HEK293 (cell line): ENCODE measurements around the gene CDK16.

Experiments
- CTCF ChIA-PET: fragments of 350-600 bp; formaldehyde crosslinking; extraction: SDS; loops from one replicate; lab custom pipeline; 2021; ENCODE audit warnings: antibody characterized with exemption; lab: Yijun Ruan, JAX
- POLR2A ChIA-PET: fragments of 300-600 bp; formaldehyde crosslinking; extraction: SDS; loops from one replicate; lab custom pipeline; 2020; ENCODE audit warnings: antibody characterized with exemption, inconsistent platforms; lab: Yijun Ruan, JAX
- H3K27ac ChIP-seq: fragments of 200-500 bp; sonication (Bioruptor generic); 2 replicates; pipeline ENCODE4 v1.5.1; 2014; ENCODE audit warnings: low read depth, low read length, control low read depth, inconsistent platforms; ENCODE audit errors: extremely low read depth
- H3K36me3 ChIP-seq, 2 experiments: fragments of 200-500 bp in 1 of 2; sonication (Bioruptor generic) in 1 of 2; 1 replicate in 1 of 2; 2 replicates in 1 of 2; pipeline ENCODE4 v1.5.1; 2014 to 2017; ENCODE audit warnings: inconsistent platforms in 2 of 2, low read length in 2 of 2; ENCODE audit not compliant: control insufficient read depth in 2 of 2, insufficient read depth in 1 of 2
- H3K4me1 ChIP-seq: fragments of 200-500 bp; sonication (Bioruptor generic); 2 replicates; pipeline ENCODE4 v1.5.1; 2014; ENCODE audit warnings: mild to moderate bottlenecking, low read length, inconsistent platforms; ENCODE audit not compliant: control insufficient read depth, insufficient read depth
- H3K4me3 ChIP-seq: 2 replicates; pipeline ENCODE4 v1.5.1; 2011; ENCODE audit warnings: low read depth, mild to moderate bottlenecking, control low read depth, low read length, moderate library complexity
- H3K9me3 ChIP-seq: fragments of 200-500 bp; sonication (Bioruptor generic); 2 replicates; pipeline ENCODE4 v1.5.1; 2014; ENCODE audit warnings: low read depth, low read length, inconsistent platforms; ENCODE audit not compliant: control insufficient read depth, insufficient read depth
- EGR2 ChIP-seq: fragments of 450-650 bp; formaldehyde crosslinking; IDR thresholded peaks from 2 replicates; pipeline ENCODE4 v1.5.1; 2016; ENCODE audit warnings: low read depth, missing biosample characterization, missing genetic modification characterization
- GLI2 ChIP-seq: fragments of 450-650 bp; formaldehyde crosslinking; IDR thresholded peaks from 2 replicates; pipeline ENCODE4; 2017; ENCODE audit warnings: missing biosample characterization, missing genetic modification characterization, low read depth, borderline replicate concordance
- GLI4 ChIP-seq: fragments of 450-650 bp; formaldehyde crosslinking; IDR thresholded peaks from 2 replicates; pipeline ENCODE4 v1.5.1; 2016; ENCODE audit warnings: missing biosample characterization, missing genetic modification characterization
- SP7 ChIP-seq: fragments of 450-650 bp; formaldehyde crosslinking; IDR thresholded peaks from 2 replicates; pipeline ENCODE4 v1.5.1; 2016; ENCODE audit warnings: missing biosample characterization, missing genetic modification characterization
- ZNF292 ChIP-seq: fragments of 450-650 bp; formaldehyde crosslinking; IDR thresholded peaks from 2 replicates; pipeline ENCODE4 v1.5.1; 2016; ENCODE audit warnings: low read depth, missing biosample characterization, missing genetic modification characterization, borderline replicate concordance
- ZNF324 ChIP-seq: fragments of 450-650 bp; formaldehyde crosslinking; IDR thresholded peaks from 2 replicates; pipeline ENCODE4 v1.5.1; 2016; ENCODE audit warnings: missing biosample characterization, missing genetic modification characterization
- ZNF843 ChIP-seq: fragments of 450-650 bp; formaldehyde crosslinking; IDR thresholded peaks from 2 replicates; pipeline ENCODE4 v1.5.1; 2016; ENCODE audit warnings: missing biosample characterization, missing genetic modification characterization
- TF ChIP-seq, protein P1 (sequence below): fragments of 450-650 bp; formaldehyde crosslinking; IDR thresholded peaks from 2 replicates; pipeline ENCODE4 v1.5.1; 2016; ENCODE audit warnings: missing biosample characterization, missing genetic modification characterization
- TF ChIP-seq, protein P2 (sequence below): fragments of 450-650 bp; formaldehyde crosslinking; IDR thresholded peaks from 2 replicates; pipeline ENCODE4 v1.5.1; 2016; ENCODE audit warnings: missing biosample characterization, missing genetic modification characterization
- TF ChIP-seq, protein P3 (sequence below): fragments of 450-650 bp; formaldehyde crosslinking; IDR thresholded peaks from 2 replicates; pipeline ENCODE4 v1.5.1; 2017; ENCODE audit warnings: missing biosample characterization, missing genetic modification characterization

Gene CDK16

DNA sequence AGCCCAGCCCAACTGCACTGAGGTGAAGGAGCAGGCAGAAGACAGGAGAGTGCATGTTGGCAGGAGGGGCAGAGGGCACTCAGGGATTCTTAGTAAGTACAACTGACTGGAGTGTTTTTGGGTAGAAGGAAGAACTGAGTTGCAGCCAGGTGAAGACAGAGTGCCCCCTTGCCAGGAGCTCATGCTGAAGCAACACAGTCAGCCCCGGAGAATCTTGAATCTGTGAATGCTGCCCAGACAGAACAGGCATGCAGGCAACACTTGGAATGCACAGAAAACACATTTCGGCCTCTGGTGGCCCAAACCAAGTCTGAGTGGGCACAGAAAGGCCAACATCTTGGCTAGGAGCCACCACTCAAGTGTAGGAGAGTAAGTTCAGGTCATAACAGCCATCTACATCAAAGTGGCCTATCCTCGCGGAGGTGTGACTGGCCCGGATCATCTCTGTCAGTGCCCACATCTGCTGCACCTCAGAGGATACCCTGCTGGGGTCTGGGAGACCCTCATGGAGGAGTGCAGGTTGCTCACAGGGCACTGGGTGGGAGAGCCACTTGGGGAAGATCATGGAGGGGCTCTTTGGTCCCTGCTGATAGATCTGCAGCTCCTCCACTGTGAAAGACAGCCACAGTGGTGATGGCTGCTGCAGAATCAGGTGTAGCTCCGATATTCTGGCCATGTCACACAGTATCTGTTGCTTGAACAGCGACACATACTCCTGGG, 54.7 kb downstream of the CDK16 start (continued):
- no peak for TF ChIP-seq ZNF324 (tag by site-specific recombination)

DNA sequence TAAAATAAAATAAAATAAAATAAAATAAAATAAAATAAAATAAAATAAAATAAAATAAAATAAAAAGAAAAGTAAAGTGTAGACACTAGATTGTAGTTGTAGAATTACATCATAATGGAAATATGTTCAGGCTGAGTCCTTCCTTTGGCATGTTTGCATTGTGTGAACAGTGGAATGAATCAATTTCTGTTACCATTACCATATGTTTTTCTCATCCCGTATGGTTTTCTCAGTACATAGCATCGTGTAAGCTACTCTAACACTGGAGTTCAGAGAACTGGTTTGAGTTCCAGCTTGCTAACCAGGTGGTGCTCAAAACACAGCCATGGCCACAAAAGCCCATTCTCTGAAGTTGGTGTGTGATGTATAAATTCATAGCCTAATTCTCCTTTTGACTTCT, 60.2 kb downstream of the CDK16 start:
- ChIA-PET CTCF (interaction anchor here (0.8 kb wide), 1 partner anchor 109 kb away, joined by 3 read pairs; no protein-coding TSS in a partner anchor), POLR2A (interaction anchor here (1.4 kb wide), 1 partner anchor 45 kb away, joined by 4 read pairs; no protein-coding TSS in a partner anchor)
- Histone ChIP-seq H3K9me3 (no peaks in the 10 kb centered on the region), H3K4me3 (no peak overlapping the region), H3K27ac (no peak overlapping the region), H3K4me1 (no peaks in the 10 kb centered on the region), H3K36me3 (no peaks in the 10 kb centered on the region)
- TF ChIP-seq, protein P1, sequence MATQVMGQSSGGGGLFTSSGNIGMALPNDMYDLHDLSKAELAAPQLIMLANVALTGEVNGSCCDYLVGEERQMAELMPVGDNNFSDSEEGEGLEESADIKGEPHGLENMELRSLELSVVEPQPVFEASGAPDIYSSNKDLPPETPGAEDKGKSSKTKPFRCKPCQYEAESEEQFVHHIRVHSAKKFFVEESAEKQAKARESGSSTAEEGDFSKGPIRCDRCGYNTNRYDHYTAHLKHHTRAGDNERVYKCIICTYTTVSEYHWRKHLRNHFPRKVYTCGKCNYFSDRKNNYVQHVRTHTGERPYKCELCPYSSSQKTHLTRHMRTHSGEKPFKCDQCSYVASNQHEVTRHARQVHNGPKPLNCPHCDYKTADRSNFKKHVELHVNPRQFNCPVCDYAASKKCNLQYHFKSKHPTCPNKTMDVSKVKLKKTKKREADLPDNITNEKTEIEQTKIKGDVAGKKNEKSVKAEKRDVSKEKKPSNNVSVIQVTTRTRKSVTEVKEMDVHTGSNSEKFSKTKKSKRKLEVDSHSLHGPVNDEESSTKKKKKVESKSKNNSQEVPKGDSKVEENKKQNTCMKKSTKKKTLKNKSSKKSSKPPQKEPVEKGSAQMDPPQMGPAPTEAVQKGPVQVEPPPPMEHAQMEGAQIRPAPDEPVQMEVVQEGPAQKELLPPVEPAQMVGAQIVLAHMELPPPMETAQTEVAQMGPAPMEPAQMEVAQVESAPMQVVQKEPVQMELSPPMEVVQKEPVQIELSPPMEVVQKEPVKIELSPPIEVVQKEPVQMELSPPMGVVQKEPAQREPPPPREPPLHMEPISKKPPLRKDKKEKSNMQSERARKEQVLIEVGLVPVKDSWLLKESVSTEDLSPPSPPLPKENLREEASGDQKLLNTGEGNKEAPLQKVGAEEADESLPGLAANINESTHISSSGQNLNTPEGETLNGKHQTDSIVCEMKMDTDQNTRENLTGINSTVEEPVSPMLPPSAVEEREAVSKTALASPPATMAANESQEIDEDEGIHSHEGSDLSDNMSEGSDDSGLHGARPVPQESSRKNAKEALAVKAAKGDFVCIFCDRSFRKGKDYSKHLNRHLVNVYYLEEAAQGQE (tag by site-specific recombination), result no peak
- TF ChIP-seq EGR2 (tag by site-specific recombination) (no peak), ZNF292 (tag by site-specific recombination) (no peak), ZNF843 (tag by site-specific recombination) (no peak), SP7 (tag by site-specific recombination) (no peak), GLI4 (tag by site-specific recombination) (no peak), GLI2 (tag by site-specific recombination) (no peak)
- TF ChIP-seq, protein P2, sequence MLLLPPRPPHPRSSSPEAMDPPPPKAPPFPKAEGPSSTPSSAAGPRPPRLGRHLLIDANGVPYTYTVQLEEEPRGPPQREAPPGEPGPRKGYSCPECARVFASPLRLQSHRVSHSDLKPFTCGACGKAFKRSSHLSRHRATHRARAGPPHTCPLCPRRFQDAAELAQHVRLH, result no peak
- TF ChIP-seq, protein P3, sequence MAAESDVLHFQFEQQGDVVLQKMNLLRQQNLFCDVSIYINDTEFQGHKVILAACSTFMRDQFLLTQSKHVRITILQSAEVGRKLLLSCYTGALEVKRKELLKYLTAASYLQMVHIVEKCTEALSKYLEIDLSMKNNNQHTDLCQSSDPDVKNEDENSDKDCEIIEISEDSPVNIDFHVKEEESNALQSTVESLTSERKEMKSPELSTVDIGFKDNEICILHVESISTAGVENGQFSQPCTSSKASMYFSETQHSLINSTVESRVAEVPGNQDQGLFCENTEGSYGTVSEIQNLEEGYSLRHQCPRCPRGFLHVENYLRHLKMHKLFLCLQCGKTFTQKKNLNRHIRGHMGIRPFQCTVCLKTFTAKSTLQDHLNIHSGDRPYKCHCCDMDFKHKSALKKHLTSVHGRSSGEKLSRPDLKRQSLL (tag by site-specific recombination), result no peak
